ENCODE results near the gene CCNT1.
A peak's percentile ranks its signal among the peaks of the same experiment; 100 is the strongest.
"Not testable (repeated sequence)": the region's sequence is repeated elsewhere in the genome, so short reads cannot be mapped to it uniquely, and the experiment has no call there.

CCNT1 gene

DNA sequence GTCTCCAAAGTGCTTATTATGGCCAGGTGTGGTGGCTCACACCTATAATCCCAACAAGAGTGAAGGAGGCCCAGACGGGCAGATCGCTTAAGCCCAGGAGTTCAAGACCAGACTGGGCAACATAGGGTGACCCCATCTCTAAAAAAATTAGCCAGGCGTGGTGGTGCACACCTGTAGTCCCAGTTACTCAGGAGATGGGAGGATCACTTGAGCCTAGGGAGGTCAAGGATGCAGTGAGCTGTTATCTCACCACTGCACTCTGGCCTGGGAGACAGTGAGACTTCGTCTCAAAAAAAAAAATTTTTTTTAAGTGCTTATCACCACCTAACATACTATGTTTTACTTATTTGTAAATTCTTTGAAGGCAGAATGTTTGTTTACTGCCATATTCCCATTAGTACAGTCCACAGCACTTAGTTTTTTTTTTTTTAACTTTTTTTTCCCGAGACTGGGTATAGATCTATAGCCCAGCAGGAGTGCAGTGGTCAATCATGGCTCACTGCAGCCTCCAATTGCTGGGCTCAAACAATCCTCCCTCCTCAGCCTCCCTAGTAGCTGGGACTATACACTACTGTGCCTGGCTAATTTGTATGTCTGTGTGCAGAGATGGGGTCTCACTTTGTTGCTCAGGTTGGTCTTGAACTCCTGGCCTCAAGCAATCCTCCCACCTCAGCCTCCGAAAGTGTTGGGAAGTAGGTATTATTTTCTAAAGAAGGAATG, 29.7 kb downstream of the CCNT1 start:
- no peak overlapping the region for H3K4me3 ChIP-seq (replicated peaks in 1 of 2; ENCODE audit: low read depth in 2 of 2, low read length in 2 of 2)
- DNase-seq (ENCODE audit: low read depth in 2 of 2): no peak
- TF ChIP-seq, protein P1, sequence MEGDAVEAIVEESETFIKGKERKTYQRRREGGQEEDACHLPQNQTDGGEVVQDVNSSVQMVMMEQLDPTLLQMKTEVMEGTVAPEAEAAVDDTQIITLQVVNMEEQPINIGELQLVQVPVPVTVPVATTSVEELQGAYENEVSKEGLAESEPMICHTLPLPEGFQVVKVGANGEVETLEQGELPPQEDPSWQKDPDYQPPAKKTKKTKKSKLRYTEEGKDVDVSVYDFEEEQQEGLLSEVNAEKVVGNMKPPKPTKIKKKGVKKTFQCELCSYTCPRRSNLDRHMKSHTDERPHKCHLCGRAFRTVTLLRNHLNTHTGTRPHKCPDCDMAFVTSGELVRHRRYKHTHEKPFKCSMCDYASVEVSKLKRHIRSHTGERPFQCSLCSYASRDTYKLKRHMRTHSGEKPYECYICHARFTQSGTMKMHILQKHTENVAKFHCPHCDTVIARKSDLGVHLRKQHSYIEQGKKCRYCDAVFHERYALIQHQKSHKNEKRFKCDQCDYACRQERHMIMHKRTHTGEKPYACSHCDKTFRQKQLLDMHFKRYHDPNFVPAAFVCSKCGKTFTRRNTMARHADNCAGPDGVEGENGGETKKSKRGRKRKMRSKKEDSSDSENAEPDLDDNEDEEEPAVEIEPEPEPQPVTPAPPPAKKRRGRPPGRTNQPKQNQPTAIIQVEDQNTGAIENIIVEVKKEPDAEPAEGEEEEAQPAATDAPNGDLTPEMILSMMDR (IDR thresholded peaks at IDR 0.05; ENCODE audit: low read depth, low read length): no peak

DNA sequence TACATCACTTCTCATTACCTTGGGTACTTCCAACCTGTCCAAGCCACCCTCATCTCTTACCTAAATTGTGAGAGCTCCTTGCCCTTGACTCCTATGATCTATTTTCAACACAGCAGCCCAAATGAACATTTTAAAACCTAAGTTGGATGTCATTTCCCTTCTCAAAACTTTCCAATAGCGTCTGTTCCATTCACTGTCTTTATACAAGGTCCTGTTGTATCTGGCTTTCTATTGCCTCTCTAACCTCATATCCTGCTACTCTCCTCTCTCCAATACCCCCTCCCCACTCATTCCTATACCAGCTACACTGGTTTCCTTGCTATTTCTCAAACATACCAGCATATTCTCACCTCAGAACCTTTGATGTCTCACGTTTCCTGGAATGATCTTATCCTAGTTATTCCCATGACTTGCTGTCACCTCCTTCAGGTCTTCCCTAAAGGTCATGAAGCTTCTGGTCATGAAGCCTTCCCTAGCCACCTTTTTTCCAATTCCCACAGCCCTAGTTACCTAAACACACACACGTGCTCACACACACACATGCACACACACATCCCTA, 30.4 kb downstream of the CCNT1 start:
- no peak for DNase-seq (ENCODE audit: low read depth in 2 of 2)
- TF ChIP-seq, protein P1 (IDR thresholded peaks at IDR 0.05; ENCODE audit: low read depth, low read length): no peak

DNA sequence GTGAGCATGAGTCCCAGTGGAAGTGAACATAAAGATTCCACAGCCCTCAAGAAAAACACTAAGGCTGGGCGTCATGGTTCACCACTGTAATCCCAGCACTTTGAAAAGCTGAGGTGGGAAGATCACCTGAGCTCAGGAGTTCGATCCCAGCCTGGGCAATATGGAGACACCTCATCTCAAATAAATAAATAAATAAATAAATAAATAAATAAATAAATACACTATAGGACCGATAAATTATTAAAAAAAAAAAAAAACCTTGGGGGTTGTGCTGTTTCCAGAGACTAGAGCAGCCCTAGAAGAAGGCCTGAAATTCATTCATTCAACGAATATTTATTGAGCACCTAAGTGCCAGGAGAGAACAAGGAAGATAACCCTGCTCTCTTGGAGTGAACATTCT, 33.0 kb downstream of the CCNT1 start:
- no peak overlapping the region for H3K4me3 ChIP-seq (replicated peaks in 1 of 2; ENCODE audit: low read depth in 2 of 2, low read length in 2 of 2)
- DNase-seq (ENCODE audit: low read depth in 2 of 2): no peak
- TF ChIP-seq, protein P1 (IDR thresholded peaks at IDR 0.05; ENCODE audit: low read depth, low read length): no peak

More for the DNA sequence above, 30.4 kb downstream of the CCNT1 start:
- no peak overlapping the region for H3K4me3 ChIP-seq (replicated peaks in 1 of 2; ENCODE audit: low read depth in 2 of 2, low read length in 2 of 2)

DNA sequence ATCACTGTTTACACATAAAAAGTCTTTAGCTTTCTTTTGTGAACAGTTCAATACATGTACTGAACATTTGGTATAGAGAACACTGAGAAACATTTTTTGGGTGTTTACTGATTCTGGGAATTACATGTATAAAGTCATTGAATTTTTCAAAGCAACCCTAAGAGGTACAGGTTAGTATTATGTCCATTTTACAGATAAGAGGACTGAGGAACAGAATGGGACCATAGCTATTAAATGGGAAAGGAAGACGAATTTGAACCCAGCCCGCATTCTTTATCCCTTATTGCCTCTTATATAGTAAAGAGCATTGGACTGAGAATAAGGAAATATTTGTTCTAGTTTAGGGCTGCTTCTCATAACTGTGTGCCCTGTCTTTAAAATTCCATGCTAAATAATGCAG, 33.6 kb downstream of the CCNT1 start:
- TF ChIP-seq, protein P1 (IDR thresholded peaks at IDR 0.05; ENCODE audit: low read depth, low read length): no peak
- H3K4me3 ChIP-seq (replicated peaks in 1 of 2; ENCODE audit: low read depth in 2 of 2, low read length in 2 of 2): peak overlapping the region; percentile 65 to 96

DNA sequence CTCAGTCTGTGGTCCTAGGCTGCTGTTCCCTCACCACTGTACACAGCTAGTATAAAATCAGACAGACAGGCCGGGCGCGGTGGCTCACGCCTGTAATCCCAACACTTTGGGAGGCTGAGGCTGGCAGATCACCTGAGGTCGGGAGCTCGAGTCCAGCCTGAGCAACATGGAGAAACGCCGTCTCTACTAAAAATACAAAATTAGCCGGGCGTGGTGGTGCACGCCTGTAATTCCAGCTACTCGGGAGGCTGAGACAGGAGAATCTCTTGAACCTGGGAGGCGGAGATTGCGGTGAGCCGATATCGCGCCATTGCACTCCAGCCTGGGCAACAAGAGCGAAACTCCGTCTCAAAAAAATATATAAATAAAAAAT, 34.0 kb downstream of the CCNT1 start:
- DNase-seq (ENCODE audit: low read depth in 2 of 2): not testable (repeated sequence)
- H3K4me3 ChIP-seq (replicated peaks in 1 of 2; ENCODE audit: low read depth in 2 of 2, low read length in 2 of 2): peak overlapping the region; percentile 65 to 96

More for the DNA sequence above, 33.6 kb downstream of the CCNT1 start:
- no peak for DNase-seq (ENCODE audit: low read depth in 2 of 2)

DNA sequence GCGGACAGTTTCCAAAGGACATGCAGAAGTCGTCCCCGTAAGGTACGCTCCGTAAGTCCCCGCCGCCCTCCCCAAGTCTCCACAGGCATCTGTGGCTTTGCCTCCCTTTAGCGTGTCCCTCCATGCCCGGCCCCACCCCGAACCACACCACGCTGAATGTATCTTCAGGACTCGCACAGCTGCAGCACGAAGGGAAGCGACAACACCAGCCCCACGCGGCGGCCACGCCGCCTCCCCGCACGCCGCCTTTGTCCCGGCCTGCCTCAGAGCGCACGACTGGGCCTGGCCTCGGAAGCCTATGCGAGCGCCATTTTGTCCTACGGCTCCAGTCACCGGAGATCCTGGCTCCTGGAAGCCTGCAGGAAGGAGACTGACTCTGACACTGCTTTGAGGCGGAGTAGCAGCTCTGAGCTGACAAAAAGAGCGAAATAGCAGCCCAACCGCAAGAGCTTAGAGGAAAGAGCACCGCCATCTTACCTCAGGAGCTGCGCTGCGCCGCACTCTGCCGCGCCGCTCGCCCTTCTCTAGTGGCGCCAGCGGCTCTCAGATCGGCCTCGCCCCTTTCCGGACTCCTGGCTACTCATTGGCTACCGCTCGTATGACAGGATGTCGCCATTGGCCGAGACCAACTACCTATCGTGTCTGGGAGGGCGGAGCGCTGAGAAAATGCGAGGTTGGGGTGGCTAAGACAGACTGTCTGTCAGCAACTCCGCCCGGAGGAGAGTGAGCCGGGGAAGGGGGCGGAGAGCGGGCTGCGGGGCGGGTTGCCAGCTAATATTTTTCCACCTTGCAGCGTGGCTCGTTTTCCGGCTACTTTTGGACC, 34.6 kb downstream of the CCNT1 start, which contains the start of gene KANSL2:
Gene KANSL2 (minus strand): TSS at position 529 of the 823 bp plus-strand sequence. CDS start 606 bp downstream, outside the sequence.
- TF ChIP-seq, protein P1 (IDR thresholded peaks at IDR 0.05; ENCODE audit: low read depth, low read length): no peak
- peak within 1 kb of the TSS; percentile 88 to 96 for H3K4me3 ChIP-seq (replicated peaks in 1 of 2; ENCODE audit: low read depth in 2 of 2, low read length in 2 of 2)
- peak; percentile 99 for DNase-seq (ENCODE audit: low read depth in 2 of 2)

DNA sequence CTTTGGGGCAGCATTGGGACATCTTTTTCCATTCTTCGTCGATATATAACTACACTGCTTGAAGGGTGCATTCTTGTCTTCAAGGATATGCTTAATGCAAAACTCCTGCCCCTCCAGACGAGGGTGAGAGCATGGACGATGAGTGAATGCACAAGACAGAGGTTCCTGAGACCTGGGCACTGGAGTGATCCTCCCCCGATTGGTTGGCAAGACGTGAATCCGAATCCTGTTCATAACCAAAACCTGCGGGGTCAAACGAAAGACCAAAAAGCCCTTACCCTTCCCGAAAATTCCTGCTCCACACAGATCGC, 35.2 kb downstream of the CCNT1 start:
- peak in 1 of 2 donors; percentile 33 for DNase-seq (ENCODE audit: low read depth in 2 of 2)
- peak overlapping the region; percentile 88 to 96 for H3K4me3 ChIP-seq (replicated peaks in 1 of 2; ENCODE audit: low read depth in 2 of 2, low read length in 2 of 2)
- TF ChIP-seq, protein P1 (IDR thresholded peaks at IDR 0.05; ENCODE audit: low read depth, low read length): no peak

Data from cardiac fibroblast (primary cell).